HG02571 (cell line): Measurements from ENCODE around the gene TRIM3.
A peak's percentile ranks its signal among the peaks of the same experiment; 100 is the strongest.
"Not testable (repeated sequence)": the region's sequence is repeated elsewhere in the genome, so short reads cannot be mapped to it uniquely, and the experiment has no call there.

ENCODE experiments used
- ATAC-seq: cut with Tn5 transposase; IDR thresholded peaks from one replicate; pipeline ENCODE4 v1.9.1; 2021; ENCODE audit warnings: mild to moderate bottlenecking, moderate library complexity; ENCODE audit not compliant: unreplicated experiment

TRIM3 gene

GRCh38 chr11:6473451-6474412 lies at the start of gene TRIM3:
TSS of gene TRIM3 (minus strand) at chr11:6473941. CDS start at chr11:6465695, 8,246 bp downstream.
- peak; percentile 70 for ATAC-seq

DNA sequence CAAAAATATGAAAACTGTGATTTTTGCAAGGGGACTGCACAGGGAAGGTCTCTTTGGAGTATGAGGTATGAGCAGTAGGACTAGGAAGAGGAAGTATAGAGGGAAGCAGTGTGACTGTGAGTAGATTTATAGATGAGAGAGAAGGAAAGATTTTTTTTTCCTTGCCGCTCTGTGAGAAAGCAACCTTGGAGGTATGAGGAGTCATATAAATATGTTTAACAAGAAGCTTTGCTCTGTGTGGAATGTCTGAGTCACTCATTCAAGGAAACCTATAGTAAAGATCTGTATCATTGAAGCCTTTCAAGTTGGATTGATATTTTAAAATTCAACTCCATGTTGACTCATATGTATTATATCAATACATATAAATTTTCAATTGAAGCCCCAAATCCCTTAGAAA lies 49.5 kb upstream of the TRIM3 start:
- no peak for ATAC-seq

DNA sequence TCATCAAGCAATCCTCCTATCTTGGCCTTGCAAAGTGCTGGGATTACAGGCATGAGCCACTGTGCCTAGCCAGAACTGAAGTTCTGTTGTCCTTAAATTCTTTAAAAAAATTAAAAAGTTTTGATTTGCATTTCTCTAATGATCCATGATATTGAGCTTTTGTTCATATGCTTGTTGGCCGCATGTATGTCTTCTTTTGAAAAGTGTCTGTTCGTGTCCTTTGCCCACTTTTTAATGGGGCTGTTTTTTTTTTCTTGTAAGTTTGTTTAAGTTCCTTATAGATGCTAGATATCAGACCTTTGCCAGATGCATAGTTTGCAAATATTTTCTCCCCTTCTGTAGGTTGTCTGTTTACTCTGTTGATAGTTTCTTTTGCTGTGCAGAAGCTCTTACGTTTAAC lies 48.2 kb upstream of the TRIM3 start:
- ATAC-seq: not testable (repeated sequence)

- no peak for ATAC-seq
Observed at GRCh38 chr11:6520265-6520664, 46.5 kb upstream of the TRIM3 start.

GRCh38 chr11:6516865-6517264 lies 43.1 kb upstream of the TRIM3 start:
- no peak for ATAC-seq

GRCh38 chr11:6505577-6506240 lies 32.0 kb upstream of the TRIM3 start:
- no peak for ATAC-seq

- no peak for ATAC-seq
Observed at GRCh38 chr11:6504166-6504565, 30.4 kb upstream of the TRIM3 start.

- no peak for ATAC-seq
Observed at GRCh38 chr11:6502382-6502781, 28.6 kb upstream of the TRIM3 start.

- no peak for ATAC-seq
Observed at GRCh38 chr11:6498544-6498943, 24.8 kb upstream of the TRIM3 start.

DNA sequence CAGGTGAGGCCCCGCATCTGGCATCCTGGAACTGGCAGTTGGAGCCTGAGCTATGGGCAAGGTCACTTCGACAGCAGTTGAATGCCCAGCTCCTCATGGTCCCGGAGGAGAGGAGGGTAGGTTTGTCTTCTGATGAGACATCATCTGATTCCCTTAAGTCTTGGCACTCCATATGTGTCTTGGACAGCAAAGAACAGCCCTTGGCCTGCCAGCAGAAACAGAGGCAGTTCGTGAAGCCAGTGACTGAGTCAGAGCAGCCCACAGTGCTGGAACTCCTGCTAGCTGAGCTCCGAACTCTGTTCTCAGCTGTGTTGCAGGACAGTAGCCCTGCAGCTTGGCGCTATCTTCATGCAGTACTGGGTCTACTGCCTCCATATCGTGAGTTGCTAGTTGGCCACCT lies 24.4 kb upstream of the TRIM3 start:
- no peak for ATAC-seq

- no peak for ATAC-seq
Observed at GRCh38 chr11:6497069-6497839, 23.5 kb upstream of the TRIM3 start, which contains the start of gene DNHD1. TSS of gene DNHD1 (plus strand) at chr11:6497280. CDS start at chr11:6498216, 936 bp downstream.

GRCh38 chr11:6489306-6489705 lies 15.6 kb upstream of the TRIM3 start:
- ATAC-seq: no peak

GRCh38 chr11:6488821-6489220 lies 15.1 kb upstream of the TRIM3 start:
- ATAC-seq: no peak

DNA sequence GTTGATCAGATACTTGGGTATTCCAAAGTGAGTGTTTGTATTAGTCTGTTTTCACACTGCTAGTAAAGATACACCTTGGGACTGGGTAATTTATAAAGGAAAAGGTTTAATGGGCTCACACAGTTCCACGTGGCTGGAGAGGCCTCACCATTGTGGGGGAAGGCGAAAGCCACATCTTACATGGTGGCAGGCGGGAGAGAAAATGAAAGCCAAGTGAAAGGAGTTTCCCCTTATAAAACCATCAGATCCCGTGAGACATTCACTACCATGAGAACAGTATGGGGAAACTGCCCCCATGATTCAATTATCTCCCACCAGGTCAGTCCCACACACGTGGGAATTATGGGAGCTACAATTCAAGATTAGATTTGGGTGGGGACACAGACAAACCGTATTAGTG lies 14.6 kb upstream of the TRIM3 start:
- no peak for ATAC-seq

GRCh38 chr11:6486938-6487337 lies 13.2 kb upstream of the TRIM3 start:
- no peak for ATAC-seq

DNA sequence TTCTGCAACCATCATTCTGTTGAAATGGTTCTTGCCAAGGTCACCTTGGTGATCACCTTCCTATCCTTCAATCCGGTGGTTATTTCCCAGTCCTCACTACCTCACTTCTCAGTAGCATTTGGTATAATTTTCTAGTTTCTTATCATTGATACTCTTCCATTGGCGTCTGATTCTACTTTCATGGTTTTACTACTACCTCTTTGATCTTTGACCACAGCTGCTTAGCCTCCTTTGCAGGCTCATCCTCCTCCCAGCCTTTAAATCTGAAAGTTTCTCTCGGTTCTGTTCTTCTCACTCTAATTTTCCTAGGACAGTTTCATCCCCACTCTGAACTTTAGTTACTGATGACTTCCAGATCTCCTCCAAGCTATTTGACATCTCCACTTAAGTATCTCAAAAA lies 12.5 kb upstream of the TRIM3 start:
- ATAC-seq: no peak

GRCh38 chr11:6485661-6486060 lies 11.9 kb upstream of the TRIM3 start:
- no peak for ATAC-seq

DNA sequence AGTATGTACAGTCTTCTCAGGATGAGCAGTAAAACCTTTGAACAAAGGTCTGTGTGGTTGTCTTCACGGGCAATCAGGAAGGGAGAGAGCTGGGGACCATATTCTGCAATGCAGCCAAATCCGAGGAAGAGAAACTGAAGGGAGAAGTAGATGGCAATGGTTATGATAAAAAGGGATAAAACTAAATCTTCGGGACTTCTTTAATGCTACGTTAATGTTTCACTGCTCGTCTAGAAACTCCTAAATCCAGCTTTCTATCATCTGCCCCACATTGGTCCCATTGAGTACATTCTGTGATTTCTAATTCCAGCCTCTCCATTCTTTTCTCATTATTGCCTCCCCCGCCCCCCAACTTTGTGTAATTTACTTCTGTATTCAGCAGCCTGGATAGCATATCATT lies 9.3 kb upstream of the TRIM3 start:
- ATAC-seq: no peak

GRCh38 chr11:6482441-6482840 lies 8.7 kb upstream of the TRIM3 start:
- no peak for ATAC-seq

GRCh38 chr11:6481924-6482275 lies 8.2 kb upstream of the TRIM3 start:
- no peak for ATAC-seq
